Endothelial cell of umbilical vein (primary cell): ENCODE measurements around the gene PKP4. TPM values are rescaled to one million over a fixed set of nuclear protein-coding genes. Genes with fewer than 3 reads are reported as not detected.

ENCODE experiments used
- BruUV-seq: library from RNA; stranded (reverse); fragments of 400-500 nt; replicated peaks from 2 replicates; lab custom pipeline; 2021; lab: Mats Ljungman, UMichigan
- CTCF ChIA-PET: fragments of 300-600, 350-600 bp; sonication (Branson Sonifier 250); formaldehyde crosslinking; loops from one replicate; lab custom pipeline; 2021; ENCODE audit warnings: antibody characterized with exemption, inconsistent platforms; lab: Charles Lee
- POLR2A ChIA-PET: fragments of 300-600, 350-600 bp; sonication (Branson Sonifier 250); formaldehyde crosslinking; loops from one replicate; lab custom pipeline; 2021; ENCODE audit warnings: antibody characterized with exemption, inconsistent platforms; lab: Charles Lee
- DNase-seq: peaks from one replicate; pipeline ENCODE4 v3.0.0-alpha.2; 2011; ENCODE audit warnings: low read depth, low spot score
- FAIRE-seq: peaks from 2 replicates; lab custom pipeline; 2011; peaks lifted over from hg19 to GRCh38; lab: Jason Lieb, UNC
- H2AFZ ChIP-seq: 2 replicates; pipeline ENCODE4 v1.6.0; 2012; ENCODE audit warnings: low read depth, low read length, control low read depth, inconsistent platforms
- H3K27ac ChIP-seq: 2 replicates; pipeline ENCODE4 v1.5.1; 2011; ENCODE audit warnings: low read depth, mild to moderate bottlenecking, control low read depth, low read length, moderate library complexity; ENCODE audit not compliant: insufficient read depth
- H3K27me3 ChIP-seq, 2 experiments: 2 replicates each; pipeline versions ENCODE4 v1.6.0 to v1.6.1; 2011; ENCODE audit warnings: low read length in 2 of 2, mixed read lengths in 1 of 2; ENCODE audit not compliant: control insufficient read depth in 2 of 2, insufficient read depth in 2 of 2
- H3K36me3 ChIP-seq, 2 experiments: 2 replicates in 1 of 2; 3 replicates in 1 of 2; pipeline ENCODE4 v1.5.1; 2011; ENCODE audit warnings: low read length in 2 of 2, mild to moderate bottlenecking in 1 of 2, moderate library complexity in 1 of 2; ENCODE audit not compliant: control insufficient read depth in 2 of 2, insufficient read depth in 2 of 2; ENCODE audit errors: extremely low read depth in 1 of 2
- H3K4me1 ChIP-seq: 3 replicates; pipeline ENCODE4 v1.5.1; 2011; ENCODE audit warnings: mild to moderate bottlenecking, low read length; ENCODE audit not compliant: control insufficient read depth, insufficient read depth; ENCODE audit errors: extremely low read depth
- H3K4me2 ChIP-seq: 2 replicates; pipeline ENCODE4 v1.6.1; 2011; ENCODE audit warnings: low read length, control low read depth, mixed read lengths; ENCODE audit not compliant: insufficient read depth
- H3K4me3 ChIP-seq, 3 experiments: fragments of 200-600 bp in 1 of 3; sonication (generic), shearing (Covaris generic) in 1 of 3; replicated peaks in 1 of 3; 2 replicates each; pipeline ENCODE4 v1.5.1; 2011 to 2016; ENCODE audit warnings: control low read depth in 3 of 3, low read length in 3 of 3, mild to moderate bottlenecking in 2 of 3, inconsistent platforms in 1 of 3, low read depth in 1 of 3, moderate library complexity in 1 of 3; ENCODE audit not compliant: insufficient read depth in 1 of 3
- H3K79me2 ChIP-seq: 2 replicates; pipeline ENCODE4 v1.6.0; 2012; ENCODE audit warnings: low read length, inconsistent platforms; ENCODE audit not compliant: control insufficient read depth, insufficient read depth
- H3K9ac ChIP-seq: replicated peaks from 2 replicates; pipeline ENCODE3; 2011; ENCODE audit warnings: low read length, control low read depth; ENCODE audit not compliant: insufficient read depth; ENCODE audit errors: extremely low read depth
- H3K9me1 ChIP-seq: replicated peaks from 3 replicates; pipeline ENCODE4 v1.6.0; 2011; ENCODE audit warnings: mild to moderate bottlenecking, low read length; ENCODE audit not compliant: control insufficient read depth, insufficient read depth; ENCODE audit errors: extremely low read depth
- H3K9me3 ChIP-seq: replicated peaks from 2 replicates; pipeline ENCODE4 v1.5.1; 2012; ENCODE audit warnings: low read length, inconsistent platforms; ENCODE audit not compliant: control insufficient read depth, insufficient read depth
- H4K20me1 ChIP-seq: replicated peaks from 2 replicates; pipeline ENCODE3; 2011; ENCODE audit warnings: mild to moderate bottlenecking, low read length; ENCODE audit not compliant: control insufficient read depth, insufficient read depth; ENCODE audit errors: extremely low read depth
- EZH2 ChIP-seq: IDR thresholded peaks from 2 replicates; pipeline ENCODE4 v1.6.1; 2012; ENCODE audit warnings: borderline replicate concordance, low read depth, mild to moderate bottlenecking, moderate library complexity, low read length, inconsistent platforms; ENCODE audit not compliant: severe bottlenecking
- FOS ChIP-seq: IDR thresholded peaks from 2 replicates; pipeline ENCODE4 v1.6.1; 2011; ENCODE audit warnings: mild to moderate bottlenecking, low read length, moderate library complexity, borderline replicate concordance; ENCODE audit not compliant: insufficient read depth
- GATA2 ChIP-seq: IDR thresholded peaks from 2 replicates; pipeline ENCODE4 v1.7.0; 2011; ENCODE audit warnings: low read depth, mild to moderate bottlenecking, moderate library complexity, mixed read lengths, low read length; ENCODE audit not compliant: insufficient read length, insufficient read depth
- JUN ChIP-seq: IDR thresholded peaks from 2 replicates; pipeline ENCODE4 v1.6.1; 2011; ENCODE audit warnings: borderline replicate concordance, low read depth; ENCODE audit not compliant: insufficient read length, insufficient read depth
- MYC ChIP-seq: IDR thresholded peaks from one replicate; pipeline ENCODE4 v1.6.1; 2011; ENCODE audit warnings: mild to moderate bottlenecking, low read depth, low read length
- POLR2A ChIP-seq: IDR thresholded peaks from 2 replicates; pipeline ENCODE4 v1.6.1; 2012; ENCODE audit warnings: low read depth, mild to moderate bottlenecking, control low read depth, low read length
- POLR2AphosphoS5 ChIP-seq: IDR thresholded peaks from 2 replicates; pipeline ENCODE4 v1.6.1; 2012; ENCODE audit warnings: low read depth, mild to moderate bottlenecking, control low read depth, low read length, moderate library complexity; ENCODE audit not compliant: insufficient read depth
- dilution Hi-C: fragments of 300-500 bp; cut with MboI; formaldehyde crosslinking; loops from one replicate; pipeline ENCODE4 v1.15.0; 2019; ENCODE audit warnings: low sequenced_read_pairs; ENCODE audit not compliant: extremely low pct_ligation_motif_present
- intact Hi-C: fragments of 100-400 bp; cut with micrococcal nuclease; formaldehyde crosslinking; loops from one replicate; pipeline ENCODE4 v1.10.0; 2022
- polyA plus RNA-seq, 4 experiments: library from polyadenylated mRNA; depleted of rRNA in 3 of 4; stranded (reverse) in 3 of 4; unstranded in 1 of 4; fragments of >200 nt; gene quantifications; 2 replicates each; pipeline versions ENCODE4 v1.2.1 to v1.2.3, GENCODE V29; 2011 to 2012; ENCODE audit warnings: missing spikeins in 1 of 4
- total RNA-seq: library from RNA; stranded (reverse); gene quantifications from 2 replicates; pipeline ENCODE4 v1.2.3, GENCODE V29; 2021
- TF ChIP-seq, protein P1 (sequence below): IDR thresholded peaks from 2 replicates; pipeline ENCODE4 v1.6.1; 2011; ENCODE audit not compliant: insufficient read depth, insufficient read length
- TF ChIP-seq, protein P2 (sequence below), 2 donors: IDR thresholded peaks; 1 replicate in 1 of 2; 2 replicates in 1 of 2; pipeline ENCODE4 v1.5.1; 2011; ENCODE audit warnings: low read length in 2 of 2, mild to moderate bottlenecking in 2 of 2, moderate library complexity in 2 of 2, control low read depth in 1 of 2, inconsistent platforms in 1 of 2, low read depth in 1 of 2; ENCODE audit not compliant: insufficient read depth in 1 of 2; ENCODE audit errors: extremely low read depth in 1 of 2

Gene PKP4
- total and polyA plus RNA-seq, 2 donors (not counting 3 experiments of a cell fraction or from before 2014, with no cell fraction given) = 35.4 to 68.5 TPM

DNA sequence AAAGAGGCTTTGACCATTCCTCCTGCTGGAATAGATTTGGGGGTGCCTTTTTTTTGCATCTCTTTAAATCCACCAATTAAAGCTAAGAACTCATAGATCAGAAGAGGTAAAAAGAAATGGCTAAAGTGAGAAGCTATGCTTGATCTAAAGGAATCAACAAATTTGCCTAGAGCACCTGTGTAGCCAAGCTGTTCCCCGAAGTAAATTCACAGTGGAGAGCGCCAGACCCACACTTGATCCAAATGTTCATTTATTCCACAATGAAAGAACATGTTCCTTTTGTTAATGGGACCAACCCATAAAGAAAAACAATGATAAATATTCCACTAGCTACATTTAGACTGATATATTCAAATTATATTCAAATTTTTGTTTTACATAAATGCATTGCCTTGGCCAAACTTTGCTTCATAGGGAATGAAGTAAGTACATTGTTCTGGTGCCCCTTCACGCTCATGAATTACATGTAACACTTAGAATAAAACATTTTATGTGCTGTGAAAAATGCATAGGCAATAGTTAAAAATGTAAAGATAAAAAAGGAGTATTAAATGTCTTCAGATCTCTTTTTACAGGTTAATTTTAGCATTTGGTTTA lies 167.4 kb downstream of the PKP4 start:
- H3K4me2 ChIP-seq = no peak overlapping the region
- no peaks in the 10 kb centered on the region for H3K27me3 ChIP-seq
- H3K9ac ChIP-seq = no peak overlapping the region
- TF ChIP-seq POLR2AphosphoS5 (no peak), EZH2 (no peak), JUN (no peak), POLR2A (no peak), GATA2 (no peak), MYC (no peak), FOS (no peak)
- TF ChIP-seq, protein P1, sequence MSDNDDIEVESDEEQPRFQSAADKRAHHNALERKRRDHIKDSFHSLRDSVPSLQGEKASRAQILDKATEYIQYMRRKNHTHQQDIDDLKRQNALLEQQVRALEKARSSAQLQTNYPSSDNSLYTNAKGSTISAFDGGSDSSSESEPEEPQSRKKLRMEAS = no peak
- TF ChIP-seq, protein P2, sequence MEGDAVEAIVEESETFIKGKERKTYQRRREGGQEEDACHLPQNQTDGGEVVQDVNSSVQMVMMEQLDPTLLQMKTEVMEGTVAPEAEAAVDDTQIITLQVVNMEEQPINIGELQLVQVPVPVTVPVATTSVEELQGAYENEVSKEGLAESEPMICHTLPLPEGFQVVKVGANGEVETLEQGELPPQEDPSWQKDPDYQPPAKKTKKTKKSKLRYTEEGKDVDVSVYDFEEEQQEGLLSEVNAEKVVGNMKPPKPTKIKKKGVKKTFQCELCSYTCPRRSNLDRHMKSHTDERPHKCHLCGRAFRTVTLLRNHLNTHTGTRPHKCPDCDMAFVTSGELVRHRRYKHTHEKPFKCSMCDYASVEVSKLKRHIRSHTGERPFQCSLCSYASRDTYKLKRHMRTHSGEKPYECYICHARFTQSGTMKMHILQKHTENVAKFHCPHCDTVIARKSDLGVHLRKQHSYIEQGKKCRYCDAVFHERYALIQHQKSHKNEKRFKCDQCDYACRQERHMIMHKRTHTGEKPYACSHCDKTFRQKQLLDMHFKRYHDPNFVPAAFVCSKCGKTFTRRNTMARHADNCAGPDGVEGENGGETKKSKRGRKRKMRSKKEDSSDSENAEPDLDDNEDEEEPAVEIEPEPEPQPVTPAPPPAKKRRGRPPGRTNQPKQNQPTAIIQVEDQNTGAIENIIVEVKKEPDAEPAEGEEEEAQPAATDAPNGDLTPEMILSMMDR (IDR thresholded peaks at IDR 0.05; ENCODE audit: extremely low read depth in 1 of 2, insufficient read depth in 1 of 2, low read depth in 1 of 2, low read length in 2 of 2) = no peak
- BruUV-seq = no TSS peak
- FAIRE-seq = no peak
- DNase-seq = no peak
- no peak overlapping the region for H3K27ac ChIP-seq
- no peaks in the 10 kb centered on the region for H3K9me1 ChIP-seq
- no peaks in the 10 kb centered on the region for H4K20me1 ChIP-seq
- no peak overlapping the region for H3K4me3 ChIP-seq
- no peak overlapping the region for H2AFZ ChIP-seq
- CTCF ChIA-PET = interaction anchor here (1.0 to 2.2 kb wide), 3 partner anchors 12 to 14 kb away, joined by 3 to 7 read pairs (median 3); no protein-coding TSS in a partner anchor
- intact Hi-C loops (no loop called here), dilution Hi-C loops (no loop called here)
- H3K36me3 ChIP-seq = peaks cover 0 to 6% of the 10 kb centered on the region in 2 experiments
- no peaks in the 10 kb centered on the region for H3K79me2 ChIP-seq
- POLR2A ChIA-PET = no interaction called here
- no peaks in the 10 kb centered on the region for H3K9me3 ChIP-seq
- H3K4me1 ChIP-seq = peaks cover 20% of the 10 kb centered on the region
